ENCODE measurements around the gene ZNF148. TPM values are rescaled to one million over a fixed set of nuclear protein-coding genes. Genes with fewer than 3 reads are reported as not detected.

The ZNF148 gene
- total RNA-seq, 2 donors from 2014 or later: 33.8 to 37.8 TPM

DNA sequence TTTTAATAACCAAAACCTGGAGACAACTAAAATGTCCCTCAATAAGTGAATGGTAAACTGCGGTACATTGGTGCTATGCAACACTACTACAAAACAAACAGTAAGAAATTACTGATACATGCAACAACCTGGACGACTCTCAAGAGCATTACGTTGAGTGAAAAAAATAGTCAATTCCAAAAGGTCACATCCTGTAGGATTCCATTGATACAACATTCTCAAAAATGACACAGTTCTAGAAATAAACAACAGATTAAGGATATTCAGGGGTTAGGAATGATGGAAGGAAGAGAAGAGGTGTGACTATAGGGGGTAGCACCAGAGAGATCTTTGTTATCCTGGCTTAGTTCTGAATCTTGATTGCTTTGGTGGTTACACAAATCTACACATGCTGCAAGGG is 72.2 kb downstream of the ZNF148 start:
- WGBS, 2 experiments (ENCODE audit: insufficient coverage in 1 of 2, insufficient read length in 1 of 2): 82 to 93% methylated on average over 2 to 3 of the region's 3 CpGs
- H3K27ac Mint-ChIP-seq: no peak overlapping the region

DNA sequence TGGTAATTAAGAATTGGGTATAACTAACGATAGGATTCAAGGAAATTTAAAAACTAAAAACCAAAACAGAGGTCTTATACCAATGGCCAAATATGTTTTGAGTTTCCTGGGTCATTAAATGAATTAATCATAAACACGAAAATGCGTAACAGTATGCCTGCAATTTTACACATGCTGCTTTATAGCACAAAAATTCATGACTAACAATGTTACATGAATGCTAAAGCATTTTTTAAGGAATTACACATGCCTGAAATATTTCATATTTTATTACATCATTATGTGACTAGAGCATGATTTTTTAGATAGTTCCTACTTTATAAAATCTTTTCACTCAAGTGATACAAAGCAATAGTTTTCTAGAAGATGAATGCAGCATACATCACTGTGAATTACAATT is 74.7 kb downstream of the ZNF148 start:
- peaks cover 2% of the 10 kb centered on the region for H3K4me1 Mint-ChIP-seq
- no peaks in the 10 kb centered on the region for H3K9me3 Mint-ChIP-seq
- Histone ChIP-seq H3K27ac (ENCODE audit: low read depth, low read length) (no peak overlapping the region), H3K9ac (ENCODE audit: extremely low read depth, low read length, poor library complexity, severe bottlenecking) (no peak overlapping the region), H3K9me3 (ENCODE audit: control insufficient read depth, low read length) (no peaks in the 10 kb centered on the region), H3K4me1 (ENCODE audit: control insufficient read depth, insufficient read depth, low read length) (no peaks in the 10 kb centered on the region), H3K4me3 (ENCODE audit: low read length) (no peak overlapping the region), H3K27me3 (ENCODE audit: control insufficient read depth, insufficient read depth, low read length, poor library complexity, severe bottlenecking) (no peaks in the 10 kb centered on the region), H3K36me3 (ENCODE audit: control insufficient read depth, insufficient read depth, low read length) (peaks cover 18% of the 10 kb centered on the region)
- no peak for DNase-seq
- WGBS, 2 experiments (ENCODE audit: insufficient coverage in 1 of 2, insufficient read length in 1 of 2): 92 to 93% methylated on average over 2 to 3 of the region's 3 CpGs
- H3K27me3 Mint-ChIP-seq (ENCODE audit: insufficient read depth): no peaks in the 10 kb centered on the region
- no peak overlapping the region for H3K27ac Mint-ChIP-seq
- peaks cover 8% of the 10 kb centered on the region for H3K36me3 Mint-ChIP-seq (ENCODE audit: low read depth)
- no peak for TF ChIP-seq CTCF (conservative IDR thresholded peaks at IDR 0.05)
- H3K4me3 Mint-ChIP-seq: no peak overlapping the region

More for the DNA sequence above, 72.2 kb downstream of the ZNF148 start:
- Histone ChIP-seq H3K9ac (ENCODE audit: extremely low read depth, low read length, poor library complexity, severe bottlenecking) (no peak overlapping the region), H3K9me3 (ENCODE audit: control insufficient read depth, low read length) (peaks cover 4% of the 10 kb centered on the region), H3K27me3 (ENCODE audit: control insufficient read depth, insufficient read depth, low read length, poor library complexity, severe bottlenecking) (no peaks in the 10 kb centered on the region), H3K4me1 (ENCODE audit: control insufficient read depth, insufficient read depth, low read length) (no peaks in the 10 kb centered on the region), H3K36me3 (ENCODE audit: control insufficient read depth, insufficient read depth, low read length) (peaks cover 25% of the 10 kb centered on the region), H3K27ac (ENCODE audit: low read depth, low read length) (no peak overlapping the region), H3K4me3 (ENCODE audit: low read length) (no peak overlapping the region)
- Mint-ChIP-seq H3K4me1 (peaks cover 5% of the 10 kb centered on the region), H3K27me3 (ENCODE audit: insufficient read depth) (no peaks in the 10 kb centered on the region), H3K4me3 (no peak overlapping the region), H3K9me3 (peaks cover 8% of the 10 kb centered on the region), H3K36me3 (ENCODE audit: low read depth) (peaks cover 22% of the 10 kb centered on the region)
- no peak for TF ChIP-seq CTCF (conservative IDR thresholded peaks at IDR 0.05)
- DNase-seq: no peak

DNA sequence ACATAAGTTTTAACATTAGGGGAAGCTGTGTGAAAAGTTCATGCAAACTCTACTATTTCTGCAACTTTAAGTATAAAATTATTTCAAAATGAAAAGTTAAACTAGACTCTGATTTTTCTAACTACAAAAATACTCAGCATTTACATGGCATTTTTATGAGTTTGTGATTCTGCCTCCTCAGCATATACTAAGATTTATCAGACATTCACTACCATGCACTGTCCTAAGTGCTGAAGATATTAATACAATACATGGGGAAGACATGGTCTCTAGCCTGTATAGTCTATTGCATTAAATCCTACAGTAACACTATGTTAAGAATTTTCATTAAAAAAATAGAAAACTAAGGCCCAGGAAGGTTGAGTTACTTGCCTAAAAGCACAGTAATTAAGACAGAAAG is 80.7 kb downstream of the ZNF148 start:
- H3K36me3 Mint-ChIP-seq (ENCODE audit: low read depth): peaks cover 3% of the 10 kb centered on the region
- peaks cover 4% of the 10 kb centered on the region for H3K36me3 ChIP-seq (ENCODE audit: control insufficient read depth, insufficient read depth, low read length)
- TF ChIP-seq CTCF (conservative IDR thresholded peaks at IDR 0.05): no peak
- no peak overlapping the region for H3K4me3 Mint-ChIP-seq
- no peaks in the 10 kb centered on the region for H3K9me3 Mint-ChIP-seq
- H3K4me3 ChIP-seq (ENCODE audit: low read length): no peak overlapping the region
- H3K27me3 Mint-ChIP-seq (ENCODE audit: insufficient read depth): no peaks in the 10 kb centered on the region
- peaks cover 3% of the 10 kb centered on the region for H3K4me1 ChIP-seq (ENCODE audit: control insufficient read depth, insufficient read depth, low read length)
- no peak overlapping the region for H3K27ac ChIP-seq (ENCODE audit: low read depth, low read length)
- H3K27me3 ChIP-seq (ENCODE audit: control insufficient read depth, insufficient read depth, low read length, poor library complexity, severe bottlenecking): no peaks in the 10 kb centered on the region
- no peak overlapping the region for H3K9ac ChIP-seq (ENCODE audit: extremely low read depth, low read length, poor library complexity, severe bottlenecking)
- H3K9me3 ChIP-seq (ENCODE audit: control insufficient read depth, low read length): no peaks in the 10 kb centered on the region
- H3K4me1 Mint-ChIP-seq: peaks cover 20% of the 10 kb centered on the region
- H3K27ac Mint-ChIP-seq: no peak overlapping the region
- no peak for DNase-seq
